G401 (cell line): Measurements from ENCODE around the gene SCN2A. TPM values are rescaled to one million over a fixed set of nuclear protein-coding genes. Genes with fewer than 3 reads are reported as not detected.

Experiments used
- total RNA-seq: library from RNA; depleted of rRNA; stranded (reverse); fragments of >200 nt; shearing (Covaris generic); gene quantifications from 2 replicates; pipeline ENCODE4 v1.2.3, GENCODE V29; 2014; rRNA removed

The SCN2A gene
- total RNA-seq, 1 experiment from 2014 or later = not detected

Other genes with a start within 250 kb of the SCN2A start
- not detected in 2 replicates for gene SCN3A, start 35.4 kb upstream of the SCN2A start, total RNA-seq
- not detected in 2 replicates for gene CSRNP3, start 230.3 kb downstream of the SCN2A start, total RNA-seq